Common myeloid progenitor, CD34-positive (primary cell): ENCODE data around the gene TAPBP.
"Not testable (repeated sequence)": the region's sequence is repeated elsewhere in the genome, so short reads cannot be mapped to it uniquely, and the experiment has no call there.

ENCODE experiments used
- CTCF ChIA-PET: fragments of 350-600 bp; sonication (Branson Sonifier 250); formaldehyde crosslinking; loops from one replicate; lab custom pipeline; 2021; ENCODE audit warnings: antibody characterized with exemption; lab: Charles Lee
- POLR2A ChIA-PET: fragments of 350-600 bp; sonication (Branson Sonifier 250); formaldehyde crosslinking; loops from one replicate; lab custom pipeline; 2021; ENCODE audit warnings: antibody characterized with exemption; lab: Charles Lee
- DNase-seq, 3 donors: peaks; one replicate each; pipeline versions ENCODE4 v3.0.0 to v3.0.0-alpha.2; 2013
- H3K27ac ChIP-seq, 2 experiments: 1 replicate in 1 of 2; 2 replicates in 1 of 2; pipeline ENCODE4 v1.7.0; 2013; ENCODE audit warnings: inconsistent platforms in 2 of 2, low read length in 2 of 2, mild to moderate bottlenecking in 2 of 2, low read depth in 1 of 2, moderate library complexity in 1 of 2; ENCODE audit not compliant: severe bottlenecking in 2 of 2, insufficient read depth in 1 of 2, poor library complexity in 1 of 2
- H3K27me3 ChIP-seq, 5 experiments: replicated peaks in 2 of 5; 1 replicate in 3 of 5; 2 replicates in 2 of 5; pipeline versions ENCODE4 v1.6.1 to v1.7.0; 2013; ENCODE audit warnings: low read length in 4 of 5, mild to moderate bottlenecking in 2 of 5, moderate library complexity in 2 of 5, inconsistent platforms in 1 of 5; ENCODE audit not compliant: insufficient read depth in 5 of 5, control insufficient read depth in 4 of 5
- H3K36me3 ChIP-seq, 4 experiments: 1 replicate in 2 of 4; 2 replicates in 2 of 4; pipeline versions ENCODE4 v1.6.1 to v1.7.0; 2013; ENCODE audit warnings: low read length in 3 of 4, control low read depth in 1 of 4, mild to moderate bottlenecking in 1 of 4; ENCODE audit not compliant: control insufficient read depth in 4 of 4, insufficient read depth in 4 of 4
- H3K4me1 ChIP-seq, 4 experiments: 1 replicate in 3 of 4; 2 replicates in 1 of 4; pipeline versions ENCODE4 v1.6.1 to v1.7.1; 2013; ENCODE audit warnings: low read length in 3 of 4, mild to moderate bottlenecking in 3 of 4, control low read depth in 1 of 4, inconsistent platforms in 1 of 4, moderate library complexity in 1 of 4; ENCODE audit not compliant: control insufficient read depth in 4 of 4, insufficient read depth in 4 of 4; ENCODE audit errors: control extremely low read depth in 1 of 4
- H3K4me3 ChIP-seq, 7 experiments: 1 replicate in 4 of 7; 2 replicates in 3 of 7; pipeline versions ENCODE4 v1.5.1 to v1.7.0; 2013; ENCODE audit warnings: mild to moderate bottlenecking in 7 of 7, low read length in 6 of 7, moderate library complexity in 6 of 7, inconsistent platforms in 2 of 7, low read depth in 2 of 7, control low read depth in 1 of 7; ENCODE audit not compliant: insufficient read depth in 4 of 7, control insufficient read depth in 1 of 7; ENCODE audit errors: extremely low read depth in 1 of 7
- H3K9me3 ChIP-seq, 5 experiments: 1 replicate in 4 of 5; 2 replicates in 1 of 5; pipeline versions ENCODE4 v1.6.1 to v1.7.1; 2013; ENCODE audit warnings: low read length in 4 of 5, mild to moderate bottlenecking in 2 of 5, inconsistent platforms in 1 of 5, low read depth in 1 of 5, moderate library complexity in 1 of 5; ENCODE audit not compliant: control insufficient read depth in 4 of 5, insufficient read depth in 2 of 5; ENCODE audit errors: control extremely low read depth in 1 of 5
- WGBS: methylation state at CpG from one replicate; pipeline ENCODE4 v1.1.5; 2013; ENCODE audit not compliant: insufficient coverage; 5-methylcytosine and 5-hydroxymethylcytosine counted together

Gene TAPBP

GRCh38 chr6:33264015-33264414 lies 49.9 kb downstream of the TAPBP start:
- no peak overlapping the region for H3K4me3 ChIP-seq
- DNase-seq, result no peak
- no peak overlapping the region for H3K27ac ChIP-seq
- no peaks in the 10 kb centered on the region for H3K27me3 ChIP-seq
- H3K4me1 ChIP-seq, result no peaks in the 10 kb centered on the region
- H3K9me3 ChIP-seq, result no peaks in the 10 kb centered on the region
- POLR2A ChIA-PET, result interaction anchor here (0.7 to 1.2 kb wide), 2 partner anchors 7 to 81 kb away, joined by 3 to 4 read pairs; partner anchors contain the start of genes RPS18 and VPS52
- CTCF ChIA-PET, result interaction anchor here (0.9 to 2.8 kb wide), 3 partner anchors 9 to 66 kb away, joined by 3 to 11 read pairs (median 5); no protein-coding TSS in a partner anchor
- 89% methylated on average over 6 of the region's 7 CpGs for WGBS
- H3K36me3 ChIP-seq, result peaks cover 17 to 82% (median 53%) of the 10 kb centered on the region in 4 experiments

- H3K4me3 ChIP-seq, H3K27me3 ChIP-seq, H3K9me3 ChIP-seq, H3K27ac ChIP-seq, POLR2A ChIA-PET, H3K4me1 ChIP-seq, DNase-seq: not testable (repeated sequence)
- WGBS, result 80% methylated on average over 3 of the region's 3 CpGs
- H3K36me3 ChIP-seq, result peaks cover 16 to 74% (median 42%) of the 10 kb centered on the region in 4 experiments
- CTCF ChIA-PET, result interaction anchor here (0.8 to 2.8 kb wide), 3 partner anchors 8 to 113 kb away, joined by 3 to 11 read pairs (median 4); no protein-coding TSS in a partner anchor
These were observed 51.4 kb downstream of the TAPBP start for GRCh38 chr6:33262490-33262889.

GRCh38 chr6:33259032-33259431 lies 54.8 kb downstream of the TAPBP start:
- H3K4me3 ChIP-seq, result no peak overlapping the region
- DNase-seq, result no peak
- peaks cover 7 to 48% (median 23%) of the 10 kb centered on the region in 4 experiments for H3K36me3 ChIP-seq
- ChIA-PET CTCF (interaction anchor here (0.7 kb wide), 1 partner anchor 98 kb away, joined by 3 read pairs; no protein-coding TSS in a partner anchor), POLR2A (no interaction called here)
- no peaks in the 10 kb centered on the region for H3K27me3 ChIP-seq
- 100% methylated on average over 2 of the region's 5 CpGs for WGBS
- H3K4me1 ChIP-seq, result no peaks in the 10 kb centered on the region
- no peaks in the 10 kb centered on the region for H3K9me3 ChIP-seq
- H3K27ac ChIP-seq, result no peak overlapping the region

- H3K4me3 ChIP-seq, result no peak overlapping the region
- peaks cover 4 to 12% (median 10%) of the 10 kb centered on the region in 4 experiments for H3K4me1 ChIP-seq
- WGBS, result 83% methylated on average over 1 of the region's 4 CpGs
- H3K9me3 ChIP-seq, result no peaks in the 10 kb centered on the region
- CTCF ChIA-PET, result interaction anchor here (0.6 to 1.2 kb wide), 3 partner anchors 9 to 153 kb away, joined by 3 to 5 read pairs (median 3); no protein-coding TSS in a partner anchor
- no peak overlapping the region for H3K27ac ChIP-seq
- peaks cover 2 to 28% (median 15%) of the 10 kb centered on the region in 4 experiments for H3K36me3 ChIP-seq
- DNase-seq, result no peak
- POLR2A ChIA-PET, result no interaction called here
- H3K27me3 ChIP-seq, result no peaks in the 10 kb centered on the region
These were observed 59.3 kb downstream of the TAPBP start for GRCh38 chr6:33254591-33254990.

GRCh38 chr6:33252759-33253158 lies 61.1 kb downstream of the TAPBP start:
- no peak for DNase-seq
- peaks cover 10 to 27% (median 24%) of the 10 kb centered on the region in 4 experiments for H3K4me1 ChIP-seq
- no peak overlapping the region for H3K27ac ChIP-seq
- H3K27me3 ChIP-seq, result no peaks in the 10 kb centered on the region
- CTCF ChIA-PET, result interaction anchor here (0.9 kb wide), 1 partner anchor 47 kb away, joined by 3 read pairs; no protein-coding TSS in a partner anchor
- H3K9me3 ChIP-seq, result no peaks in the 10 kb centered on the region
- POLR2A ChIA-PET, result no interaction called here
- peaks cover 0 to 22% (median 11%) of the 10 kb centered on the region in 4 experiments for H3K36me3 ChIP-seq
- H3K4me3 ChIP-seq, result no peak overlapping the region

GRCh38 chr6:33251395-33252012 lies 62.4 kb downstream of the TAPBP start:
- DNase-seq, result no peak
- WGBS, result 78% methylated on average over 6 of the region's 6 CpGs
- H3K27ac ChIP-seq, result no peak overlapping the region

GRCh38 chr6:33250731-33251130 lies 63.1 kb downstream of the TAPBP start:
- no peak overlapping the region for H3K4me3 ChIP-seq
- WGBS, result 94% methylated on average over 13 of the region's 13 CpGs
- CTCF ChIA-PET, result interaction anchor here (0.9 to 2.9 kb wide), 8 partner anchors 12 to 156 kb away, joined by 3 to 11 read pairs (median 4); partner anchors contain the start of genes RGL2, RPS18 and VPS52

More at GRCh38 chr6:33251395-33252012, 62.4 kb downstream of the TAPBP start:
- ChIA-PET CTCF (interaction anchor here (0.9 to 2.9 kb wide), 3 partner anchors 11 to 48 kb away, joined by 3 to 11 read pairs (median 9); partner anchors contain the start of genes RGL2, RPS18 and VPS52), POLR2A (no interaction called here)
- H3K27me3 ChIP-seq, result peaks cover 0 to 2% (median 0%) of the 10 kb centered on the region in 5 experiments
- H3K4me1 ChIP-seq, result peaks cover 10 to 27% (median 25%) of the 10 kb centered on the region in 4 experiments
- peaks cover 0 to 14% (median 8%) of the 10 kb centered on the region in 4 experiments for H3K36me3 ChIP-seq
- no peaks in the 10 kb centered on the region for H3K9me3 ChIP-seq
- H3K4me3 ChIP-seq, result no peak overlapping the region

More at GRCh38 chr6:33250731-33251130, 63.1 kb downstream of the TAPBP start:
- no peaks in the 10 kb centered on the region for H3K9me3 ChIP-seq
- peaks cover 10 to 27% (median 25%) of the 10 kb centered on the region in 4 experiments for H3K4me1 ChIP-seq
- DNase-seq, result no peak
- H3K36me3 ChIP-seq, result peaks cover 0 to 13% (median 7%) of the 10 kb centered on the region in 4 experiments
- POLR2A ChIA-PET, result no interaction called here
- peaks cover 0 to 2% (median 0%) of the 10 kb centered on the region in 5 experiments for H3K27me3 ChIP-seq
- peak overlapping the region in 1 of 2 experiments; percentile 94 for H3K27ac ChIP-seq
